Nephron progenitor cell (in vitro differentiated cells): ENCODE results near the gene KCNMA1.
A peak's percentile ranks its signal among the peaks of the same experiment; 100 is the strongest.

Experiments
- DNase-seq: peaks from one replicate; pipeline ENCODE4 v3.0.0; 2021
- H3K27ac Mint-ChIP-seq: 2 replicates; pipeline ENCODE4 v1.8.0; 2021; ENCODE audit warnings: mild to moderate bottlenecking, moderate library complexity, mixed read lengths
- H3K27me3 Mint-ChIP-seq: 2 replicates; pipeline ENCODE4 v1.8.0; 2021; ENCODE audit warnings: mild to moderate bottlenecking, low read depth, mixed read lengths; ENCODE audit not compliant: poor library complexity
- H3K36me3 Mint-ChIP-seq: 2 replicates; pipeline ENCODE4 v1.8.0; 2021; ENCODE audit warnings: low read depth, mixed read lengths
- H3K4me1 Mint-ChIP-seq: 2 replicates; pipeline ENCODE4 v1.8.0; 2021; ENCODE audit warnings: mixed read lengths
- H3K4me3 Mint-ChIP-seq: 2 replicates; pipeline ENCODE4 v1.8.0; 2021; ENCODE audit warnings: mild to moderate bottlenecking, moderate library complexity, mixed read lengths
- H3K9me3 Mint-ChIP-seq: 2 replicates; pipeline ENCODE4 v1.8.0; 2021; ENCODE audit warnings: mild to moderate bottlenecking, moderate library complexity, mixed read lengths
- CTCF ChIP-seq: fragments of 200-600 bp; sonication (generic); IDR thresholded peaks from 2 replicates; pipeline ENCODE4 v1.5.0; 2021; ENCODE audit warnings: antibody characterized with exemption

KCNMA1 gene

GRCh38 chr10:77006836-77007511 lies 630.6 kb downstream of the KCNMA1 start:
- Mint-ChIP-seq H3K36me3 (no peaks in the 10 kb centered on the region), H3K9me3 (no peaks in the 10 kb centered on the region), H3K27ac (no peak overlapping the region)

GRCh38 chr10:77005871-77006270 lies 631.7 kb downstream of the KCNMA1 start:
- peaks cover 3% of the 10 kb centered on the region for H3K27me3 Mint-ChIP-seq
- H3K9me3 Mint-ChIP-seq, result no peaks in the 10 kb centered on the region
- H3K27ac Mint-ChIP-seq, result no peak overlapping the region
- TF ChIP-seq CTCF, result no peak
- no peak for DNase-seq
- peaks cover 42% of the 10 kb centered on the region for H3K4me1 Mint-ChIP-seq
- H3K4me3 Mint-ChIP-seq, result no peak overlapping the region
- no peaks in the 10 kb centered on the region for H3K36me3 Mint-ChIP-seq

More at GRCh38 chr10:77006836-77007511, 630.6 kb downstream of the KCNMA1 start:
- Mint-ChIP-seq H3K4me3 (no peak overlapping the region), H3K4me1 (peaks cover 33% of the 10 kb centered on the region), H3K27me3 (peaks cover 3% of the 10 kb centered on the region)
- TF ChIP-seq CTCF, result no peak
- DNase-seq, result no peak

- Mint-ChIP-seq H3K36me3 (no peaks in the 10 kb centered on the region), H3K9me3 (no peaks in the 10 kb centered on the region), H3K4me3 (no peak overlapping the region), H3K4me1 (peaks cover 42% of the 10 kb centered on the region), H3K27me3 (no peaks in the 10 kb centered on the region), H3K27ac (no peak overlapping the region)
- peak; percentile 36 for DNase-seq
- peak; percentile 79 for TF ChIP-seq CTCF
Observed at GRCh38 chr10:77004917-77005564, 632.6 kb downstream of the KCNMA1 start.

GRCh38 chr10:77002872-77003271 lies 634.7 kb downstream of the KCNMA1 start:
- Mint-ChIP-seq H3K4me1 (peaks cover 45% of the 10 kb centered on the region), H3K4me3 (no peak overlapping the region), H3K27me3 (peaks cover 2% of the 10 kb centered on the region), H3K9me3 (no peaks in the 10 kb centered on the region), H3K36me3 (no peaks in the 10 kb centered on the region), H3K27ac (no peak overlapping the region)
- no peak for TF ChIP-seq CTCF
- DNase-seq, result no peak

GRCh38 chr10:77001206-77001605 lies 636.4 kb downstream of the KCNMA1 start:
- Mint-ChIP-seq H3K27ac (no peak overlapping the region), H3K36me3 (no peaks in the 10 kb centered on the region), H3K4me1 (peaks cover 44% of the 10 kb centered on the region), H3K9me3 (no peaks in the 10 kb centered on the region), H3K4me3 (no peak overlapping the region), H3K27me3 (peaks cover 3% of the 10 kb centered on the region)
- no peak for DNase-seq
- no peak for TF ChIP-seq CTCF

GRCh38 chr10:76998451-76998850 lies 639.2 kb downstream of the KCNMA1 start:
- no peak overlapping the region for H3K4me3 Mint-ChIP-seq
- TF ChIP-seq CTCF, result no peak
- H3K27me3 Mint-ChIP-seq, result peaks cover 3% of the 10 kb centered on the region
- DNase-seq, result no peak
- H3K4me1 Mint-ChIP-seq, result peaks cover 34% of the 10 kb centered on the region
- no peaks in the 10 kb centered on the region for H3K9me3 Mint-ChIP-seq
- H3K27ac Mint-ChIP-seq, result no peak overlapping the region
- H3K36me3 Mint-ChIP-seq, result no peaks in the 10 kb centered on the region
